A549 treated with Hydrocortisone at 1 μM for 4 hours (cell line): ENCODE measurements around the gene GUK1. TPM values are rescaled to one million over a fixed set of nuclear protein-coding genes. Genes with fewer than 3 reads are reported as not detected.

Experiments used
- total RNA-seq: library from RNA; stranded (reverse); fragments of 200-300 nt; extraction: Qiagen RNA extraction; gene quantifications from 5 replicates; pipeline ENCODE4 v1.2.3, GENCODE V29; 2022

GUK1 gene, protein sequence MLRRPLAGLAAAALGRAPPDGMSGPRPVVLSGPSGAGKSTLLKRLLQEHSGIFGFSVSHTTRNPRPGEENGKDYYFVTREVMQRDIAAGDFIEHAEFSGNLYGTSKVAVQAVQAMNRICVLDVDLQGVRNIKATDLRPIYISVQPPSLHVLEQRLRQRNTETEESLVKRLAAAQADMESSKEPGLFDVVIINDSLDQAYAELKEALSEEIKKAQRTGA
- 120 to 151 TPM (median 148 TPM) in 5 replicates for total RNA-seq

DNA sequence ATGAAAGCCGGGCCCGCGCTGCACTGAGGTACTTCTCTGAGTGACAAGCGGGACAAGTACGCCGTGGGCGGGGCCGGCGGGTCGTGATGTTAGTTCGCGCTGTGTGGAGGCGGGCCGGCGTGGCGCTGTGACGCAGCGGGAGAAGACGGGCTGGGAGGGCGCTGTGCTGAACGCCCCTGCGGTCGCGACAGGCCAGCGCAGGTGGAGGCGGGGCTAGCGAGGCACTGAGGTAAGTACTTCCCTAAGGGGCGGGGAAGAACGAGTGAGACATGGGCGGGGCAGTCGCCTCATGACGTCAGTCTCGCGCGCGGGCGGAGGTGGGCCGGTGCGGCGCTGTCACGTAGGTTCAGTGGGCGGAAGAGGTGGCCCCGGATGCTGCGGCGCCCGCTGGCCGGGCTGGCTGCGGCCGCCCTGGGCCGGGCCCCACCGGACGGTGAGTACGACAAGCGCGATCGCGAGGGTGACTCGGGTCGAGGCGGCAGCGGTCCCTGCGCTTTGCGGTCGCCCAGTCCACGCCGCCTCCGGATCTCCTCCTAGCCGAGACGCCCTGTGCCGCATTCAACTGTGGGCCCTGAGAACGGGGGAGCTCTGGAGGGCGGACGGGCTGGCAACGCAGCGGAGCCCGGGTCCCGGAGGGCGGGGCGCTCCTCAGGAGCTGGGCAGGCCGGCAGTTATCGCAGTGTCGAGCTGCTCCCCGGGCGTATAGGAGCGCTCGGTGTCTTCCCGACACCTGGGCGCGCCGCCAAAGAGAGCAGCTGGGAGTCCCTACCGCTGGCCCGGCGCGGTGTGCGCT is at the start of gene GUK1:
Gene GUK1, plus strand, starts transcription at position 349 of the 793 bp plus-strand sequence. Its CDS starts 24 bp downstream, at position 373.

GRCh38 chr1:228102791-228103620 is 37.1 kb upstream of the GUK1 start, which contains the start of gene C1orf35:
Gene C1orf35, minus strand, starts transcription at chr1:228103325. Its CDS starts 98 bp downstream, at chr1:228103227.

DNA sequence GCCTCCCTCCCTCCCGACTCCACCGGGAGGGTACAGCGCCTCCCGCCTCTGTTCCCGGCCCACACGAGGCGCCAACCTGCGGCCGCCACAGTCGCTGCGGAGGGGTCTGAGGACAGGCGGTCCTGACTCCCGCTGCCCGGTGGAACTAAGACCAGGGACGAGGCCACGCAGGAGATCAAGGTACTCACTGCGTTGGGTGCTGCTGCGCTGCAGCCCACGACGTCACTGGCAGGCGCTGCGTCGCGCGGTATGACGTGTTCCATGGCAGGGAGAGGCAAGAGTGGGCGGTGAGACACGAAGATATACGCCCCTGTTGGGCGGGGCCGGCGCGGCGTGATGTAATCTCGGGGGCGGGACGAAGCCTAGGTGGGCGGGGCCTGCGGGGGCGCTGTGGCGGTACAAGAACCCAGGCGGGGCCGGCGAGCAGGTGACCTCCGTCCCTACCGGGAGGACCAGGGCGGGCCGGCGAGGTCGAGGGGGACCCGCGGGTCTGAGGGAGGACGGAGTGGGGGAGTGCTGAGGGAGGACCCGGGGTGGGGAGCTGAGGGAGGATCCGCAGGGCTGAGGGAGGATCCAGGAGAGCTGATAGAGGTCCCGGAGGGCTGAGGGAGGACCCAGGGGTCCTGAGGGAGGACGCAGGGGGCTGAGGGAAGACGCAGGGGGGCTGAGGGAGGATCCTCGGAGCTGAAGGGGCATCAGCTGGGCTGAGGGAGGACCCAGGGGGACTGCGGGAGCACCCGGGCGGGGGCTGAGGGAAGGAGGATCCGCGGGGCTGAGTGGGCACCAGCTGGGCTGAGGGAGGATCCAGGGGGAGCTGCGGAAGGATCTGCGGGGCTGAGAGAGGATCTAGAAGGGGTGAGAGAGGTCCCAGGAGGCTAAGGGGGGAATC is 30.8 kb upstream of the GUK1 start, which contains the start of gene MRPL55:
Gene MRPL55, minus strand, starts transcription at position 227 of the 889 bp plus-strand sequence. CDS start 1,039 bp downstream, outside the sequence.

DNA sequence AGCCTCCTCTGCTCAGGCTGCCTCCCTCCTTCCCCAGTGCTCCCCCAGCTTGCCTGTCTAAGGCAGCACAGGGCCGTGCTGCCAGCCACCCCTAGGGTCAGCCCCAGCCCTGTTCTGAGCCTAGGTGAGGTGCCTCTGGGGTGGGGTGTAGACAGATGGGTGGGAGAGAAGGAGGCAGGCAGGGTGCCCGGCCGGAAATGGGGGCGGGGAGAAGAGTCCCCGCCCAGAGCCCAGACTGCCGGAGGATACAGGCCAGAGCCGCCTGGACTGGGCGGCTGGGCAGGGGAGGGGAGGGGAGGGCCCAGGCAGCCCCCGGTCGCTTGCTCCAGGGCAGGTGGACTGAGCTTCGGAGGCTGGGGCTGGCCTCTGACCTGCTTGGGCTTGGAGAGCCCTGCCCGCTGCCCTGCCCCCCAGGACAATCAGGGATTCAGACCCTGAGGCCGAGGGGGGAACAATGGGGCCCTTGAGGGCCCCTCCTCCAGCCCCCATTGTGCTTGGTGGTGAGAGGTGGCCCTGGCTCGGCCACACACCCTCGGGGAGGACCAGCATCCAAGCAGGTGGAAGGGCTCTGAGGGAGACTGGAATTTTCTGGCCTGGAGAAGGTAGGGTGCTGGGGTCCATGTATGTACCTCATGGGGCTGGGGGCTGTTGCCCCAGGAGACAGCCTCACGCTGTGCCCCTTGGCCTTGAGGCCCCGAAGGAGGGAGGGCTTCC is 9.5 kb downstream of the GUK1 start, which contains the start of gene GJC2:
Gene GJC2, plus strand, starts transcription at position 525 of the 714 bp plus-strand sequence. CDS start 7,829 bp downstream, outside the sequence.

GRCh38 chr1:228165372-228166169 is 25.5 kb downstream of the GUK1 start, which contains the start of gene IBA57:
Gene IBA57, plus strand, starts transcription at chr1:228165804. Its CDS starts 13 bp downstream, at chr1:228165817.

Other genes with a start within 250 kb of the GUK1 start
- 5.6 to 8.6 TPM (median 7.2 TPM) in 5 replicates for gene WNT9A, start 192.3 kb upstream of the GUK1 start, total RNA-seq
- gene WNT3A, start 133.3 kb upstream of the GUK1 start, total RNA-seq, result 0.02 to 0.05 TPM (median 0.03 TPM) in 3 of 5 replicates, not detected in the others
- 404 to 442 TPM (median 437 TPM) in 5 replicates for gene ARF1, start 57.6 kb upstream of the GUK1 start, total RNA-seq
- 27.6 to 38.6 TPM (median 36.4 TPM) in 5 replicates for gene C1orf35, start 37.0 kb upstream of the GUK1 start, total RNA-seq
- gene MRPL55, start 31.0 kb upstream of the GUK1 start, total RNA-seq, result 65.1 to 91.8 TPM (median 89.6 TPM) in 5 replicates
- 0.29 to 0.51 TPM (median 0.39 TPM) in 5 replicates for gene GJC2, start 9.7 kb downstream of the GUK1 start, total RNA-seq
- 4.6 to 7.6 TPM (median 4.9 TPM) in 5 replicates for gene IBA57, start 25.5 kb downstream of the GUK1 start, total RNA-seq
- 4.1 to 5.3 TPM (median 4.6 TPM) in 5 replicates for gene OBSCN, start 67.8 kb downstream of the GUK1 start, total RNA-seq